ENCODE measurements around the gene DCX.

- TF ChIP-seq CTCF (conservative IDR thresholded peaks at IDR 0.05; ENCODE audit: low read depth in 2 of 2) (no peak), REST (IDR thresholded peaks at IDR 0.05; ENCODE audit: unreplicated experiment) (no peak), ZNF331 (CRISPR knock-in tag; IDR thresholded peaks at IDR 0.05; ENCODE audit: low read depth) (no peak), POLR2AphosphoS5 (IDR thresholded peaks at IDR 0.05; ENCODE audit: low read depth) (no peak), EZH2 (IDR thresholded peaks at IDR 0.05; ENCODE audit: low read depth, unreplicated experiment) (no peak), EZH2phosphoT487 (IDR thresholded peaks at IDR 0.05; ENCODE audit: unreplicated experiment) (no peak), STAT1 (IDR thresholded peaks at IDR 0.05; ENCODE audit: unreplicated experiment) (no peak), JUNB (IDR thresholded peaks at IDR 0.05; ENCODE audit: unreplicated experiment) (no peak), ETS1 (IDR thresholded peaks at IDR 0.05) (no peak), CREB1 (CRISPR knock-in tag; IDR thresholded peaks at IDR 0.05; ENCODE audit: low read depth) (no peak), ZNF114 (CRISPR knock-in tag; IDR thresholded peaks at IDR 0.05) (no peak), NANOG (IDR thresholded peaks at IDR 0.05; ENCODE audit: borderline replicate concordance) (no peak), ZNF462 (CRISPR knock-in tag; IDR thresholded peaks at IDR 0.05) (no peak)
Observed at GRCh38 chrX:111328858-111329257, 83.1 kb downstream of the DCX start.

All from GM23338 (cell line).